Measurements from ENCODE around the gene GPR55.

GPR55 gene

DNA sequence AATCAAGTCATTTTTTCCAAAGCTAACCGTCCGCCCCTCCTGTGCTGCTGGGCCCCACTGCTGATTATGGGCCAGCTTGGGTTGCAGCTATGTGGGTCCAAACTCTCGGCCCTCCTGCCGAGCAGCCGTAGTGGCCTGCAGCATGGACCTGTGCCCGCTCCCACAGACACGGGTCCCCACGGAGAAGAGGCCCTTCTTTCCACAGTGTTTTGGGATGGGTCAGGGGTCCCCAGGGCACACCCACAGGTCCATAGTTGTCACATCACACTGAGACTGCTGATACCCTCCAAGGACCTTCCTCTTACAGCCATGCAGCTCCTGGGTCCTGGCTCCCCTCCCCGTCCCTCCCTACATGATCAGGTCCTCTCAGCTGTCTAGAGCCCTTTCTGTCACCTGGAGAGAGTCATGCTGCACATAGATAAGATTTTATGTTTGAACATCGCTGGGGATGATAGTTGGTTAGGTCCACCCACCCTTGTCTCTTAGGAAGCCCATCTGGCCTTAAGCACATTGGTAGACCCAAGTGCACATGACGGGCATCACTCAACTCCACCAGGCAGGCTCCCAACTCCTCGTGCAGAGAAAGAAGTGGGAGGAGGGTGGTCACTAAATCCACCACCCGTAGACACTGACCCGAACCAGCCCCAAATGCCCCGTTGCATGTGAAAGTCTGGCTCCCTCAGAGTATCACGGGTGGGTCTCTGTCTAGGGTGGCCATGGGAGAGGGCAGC, 17.5 kb downstream of the GPR55 start:
- peaks cover 21% of the 10 kb centered on the region for H3K4me1 Mint-ChIP-seq (ENCODE audit: low read depth)
- no peak overlapping the region for H3K27ac Mint-ChIP-seq
- no peaks in the 10 kb centered on the region for H3K9me3 Mint-ChIP-seq
- no peak overlapping the region for H3K4me3 Mint-ChIP-seq
- peaks cover 71% of the 10 kb centered on the region for H3K27me3 Mint-ChIP-seq (ENCODE audit: low read depth)
- no peaks in the 10 kb centered on the region for H3K36me3 Mint-ChIP-seq (ENCODE audit: low read depth)

DNA sequence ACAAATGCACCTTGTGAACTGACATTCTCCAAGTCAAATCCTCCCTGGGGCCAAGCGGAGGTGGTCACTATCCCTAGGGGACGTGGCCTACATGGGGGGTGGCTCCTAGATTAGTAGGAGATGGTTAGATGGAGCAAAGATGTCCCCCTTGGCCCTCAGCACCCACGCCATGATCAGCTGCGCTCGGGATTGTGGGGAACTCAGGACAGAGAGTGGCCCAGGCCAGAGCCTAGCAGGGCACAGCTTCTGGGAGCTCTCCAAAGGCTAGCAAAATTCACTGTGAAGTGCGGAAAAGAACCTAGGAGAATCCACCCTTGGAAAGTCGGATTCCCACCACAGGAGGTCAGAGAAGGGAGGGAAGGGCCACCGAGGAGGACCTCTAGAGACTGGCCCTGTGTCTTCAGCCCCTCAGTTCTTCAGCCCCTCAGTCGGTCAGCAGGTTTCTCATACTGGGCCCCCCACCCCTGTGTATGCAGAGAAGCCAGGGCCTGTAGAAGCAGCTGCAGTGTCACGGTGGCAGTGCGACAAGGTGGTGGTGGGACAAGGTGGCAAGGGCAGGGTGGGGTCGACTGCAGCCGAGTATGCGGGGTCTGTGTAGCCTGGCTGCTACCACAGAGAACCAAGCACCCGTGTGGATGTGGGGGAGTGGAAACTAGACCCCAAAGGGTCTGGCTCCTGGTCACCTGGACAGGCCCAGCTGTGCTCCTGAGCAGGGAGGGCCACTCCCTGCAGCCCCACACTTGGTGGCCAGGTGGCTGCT, 18.4 kb downstream of the GPR55 start:
- H3K9me3 Mint-ChIP-seq = no peaks in the 10 kb centered on the region
- H3K36me3 Mint-ChIP-seq (ENCODE audit: low read depth) = no peaks in the 10 kb centered on the region
- no peak overlapping the region for H3K27ac Mint-ChIP-seq
- H3K4me3 Mint-ChIP-seq = no peak overlapping the region
- H3K4me1 Mint-ChIP-seq (ENCODE audit: low read depth) = peaks cover 21% of the 10 kb centered on the region
- peaks cover 70% of the 10 kb centered on the region for H3K27me3 Mint-ChIP-seq (ENCODE audit: low read depth)

DNA sequence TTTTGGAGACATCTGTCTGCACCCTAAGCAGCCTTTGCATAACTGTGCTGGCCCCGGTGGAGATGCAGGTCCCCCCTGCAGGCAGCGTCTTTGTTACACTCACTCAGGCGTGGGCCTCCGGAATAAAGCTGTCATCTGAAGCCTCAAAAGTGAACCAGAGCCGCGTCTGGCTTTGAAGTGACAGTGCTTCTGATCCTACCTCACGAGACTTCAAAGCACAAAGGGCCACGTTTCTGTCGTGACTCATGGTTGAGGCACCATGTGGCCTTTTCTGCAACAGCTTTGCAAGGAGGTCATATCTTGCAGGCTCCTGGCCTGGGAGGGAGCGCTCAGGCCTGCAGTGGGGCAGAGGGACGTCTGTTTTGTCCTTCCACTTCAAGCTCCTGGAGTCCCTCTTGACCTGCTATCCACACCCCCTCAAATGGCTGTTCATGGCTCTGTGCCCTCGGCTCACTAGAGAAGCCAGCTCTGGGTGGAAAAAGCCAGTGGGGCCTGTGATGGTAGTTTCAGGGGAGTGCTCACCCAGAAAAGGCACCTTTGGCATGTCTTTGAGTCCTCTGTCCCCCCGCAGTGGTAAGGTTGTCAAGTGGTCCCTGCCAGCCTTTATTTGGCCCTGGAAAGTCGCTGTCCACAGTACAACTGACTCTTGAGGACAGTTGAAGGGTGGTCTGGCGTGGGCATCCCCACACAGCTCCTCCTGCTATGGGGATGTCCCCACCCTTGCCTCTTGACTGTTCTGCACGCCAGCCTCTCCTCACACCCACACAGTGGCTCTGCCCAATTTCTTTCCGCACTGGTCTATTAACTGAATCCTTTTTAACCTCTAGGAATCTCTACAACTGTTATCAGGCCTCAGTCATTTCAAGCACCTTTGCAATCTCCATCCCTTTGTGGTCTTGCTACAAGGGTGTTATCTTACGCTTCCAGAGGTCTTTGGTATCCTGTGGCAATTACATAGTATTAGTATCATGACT, 19.3 kb downstream of the GPR55 start:
- Mint-ChIP-seq H3K4me3 (no peak overlapping the region), H3K36me3 (ENCODE audit: low read depth) (no peaks in the 10 kb centered on the region), H3K27me3 (ENCODE audit: low read depth) (peaks cover 61% of the 10 kb centered on the region), H3K9me3 (no peaks in the 10 kb centered on the region), H3K27ac (no peak overlapping the region), H3K4me1 (ENCODE audit: low read depth) (peaks cover 19% of the 10 kb centered on the region)

DNA sequence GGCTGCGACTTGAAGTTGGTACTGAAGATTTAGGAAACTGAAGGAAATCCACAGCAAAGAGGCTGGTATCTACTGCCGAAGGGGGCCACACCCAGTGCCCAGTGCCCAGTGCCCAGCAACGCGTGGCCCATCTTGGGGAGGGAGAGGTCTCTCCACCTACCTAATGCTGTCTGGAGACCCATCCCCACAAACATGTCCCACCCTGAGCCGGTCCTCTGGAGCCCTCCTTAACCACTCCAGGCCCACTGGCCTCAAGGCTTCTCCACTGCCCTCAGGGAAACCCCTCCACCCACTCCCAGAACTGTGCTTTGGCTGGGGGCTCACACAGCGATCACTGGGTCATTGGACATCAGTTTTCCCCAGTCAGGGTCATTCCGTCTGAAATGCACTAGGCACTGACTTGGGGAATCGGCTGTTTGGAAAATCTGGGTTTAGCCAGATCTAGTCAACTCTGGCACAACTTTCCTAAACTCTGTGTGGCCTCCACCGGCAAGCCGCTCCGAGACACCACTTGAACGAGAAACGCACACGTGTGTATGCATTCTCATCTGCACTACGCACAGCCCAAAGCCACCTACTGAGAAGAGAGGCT, 20.1 kb downstream of the GPR55 start:
- H3K9me3 Mint-ChIP-seq = no peaks in the 10 kb centered on the region
- H3K4me3 Mint-ChIP-seq = no peak overlapping the region
- peaks cover 18% of the 10 kb centered on the region for H3K4me1 Mint-ChIP-seq (ENCODE audit: low read depth)
- H3K27me3 Mint-ChIP-seq (ENCODE audit: low read depth) = peaks cover 59% of the 10 kb centered on the region
- H3K27ac Mint-ChIP-seq = no peak overlapping the region
- no peaks in the 10 kb centered on the region for H3K36me3 Mint-ChIP-seq (ENCODE audit: low read depth)

DNA sequence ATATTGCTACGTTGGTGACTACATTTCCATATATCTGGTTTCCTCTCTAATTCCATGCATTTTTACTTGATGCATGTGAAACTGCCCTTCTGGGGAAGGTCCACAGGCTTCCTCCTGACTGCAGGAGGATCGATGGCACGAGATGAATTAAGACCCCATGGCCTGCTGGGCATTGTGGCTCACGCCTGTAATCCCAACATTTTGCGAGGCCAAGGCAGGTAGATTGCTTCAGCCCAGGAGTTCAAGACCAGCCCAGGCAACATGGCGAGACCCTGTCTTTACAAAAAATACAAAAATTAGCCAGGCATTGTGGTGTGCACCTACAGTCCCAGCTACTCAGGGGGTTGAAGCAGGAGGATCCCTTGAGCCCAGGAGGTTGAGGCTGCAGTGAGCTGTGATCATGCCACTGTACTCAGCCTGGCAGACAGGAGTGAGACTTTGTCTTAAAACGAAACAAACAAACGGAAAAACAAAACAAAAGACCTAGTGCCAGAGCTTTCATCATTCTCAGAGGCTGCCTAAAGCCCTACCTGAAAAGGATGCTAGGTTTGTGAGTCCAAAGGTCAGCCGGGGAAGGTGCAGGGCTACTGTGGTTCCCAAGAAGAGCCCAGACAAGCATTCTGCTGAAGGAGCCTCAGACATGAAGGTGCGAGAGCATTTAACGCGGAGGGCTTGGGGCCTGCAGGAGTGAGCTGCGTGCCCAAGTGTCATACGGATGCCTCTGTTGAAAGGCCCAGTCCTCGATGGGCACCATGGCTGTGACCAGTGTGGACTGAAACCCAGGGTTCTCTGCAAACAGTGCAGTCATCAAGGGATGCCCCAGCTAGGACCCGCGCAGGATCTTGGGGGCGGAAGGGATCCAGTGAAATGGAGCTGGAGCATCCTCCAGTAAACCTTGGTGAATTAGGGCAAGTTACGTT, 21.6 kb downstream of the GPR55 start:
- H3K27ac Mint-ChIP-seq = no peak overlapping the region
- no peak overlapping the region for H3K4me3 Mint-ChIP-seq
- H3K9me3 Mint-ChIP-seq = no peaks in the 10 kb centered on the region
- peaks cover 52% of the 10 kb centered on the region for H3K27me3 Mint-ChIP-seq (ENCODE audit: low read depth)
- no peaks in the 10 kb centered on the region for H3K36me3 Mint-ChIP-seq (ENCODE audit: low read depth)
- peaks cover 7% of the 10 kb centered on the region for H3K4me1 Mint-ChIP-seq (ENCODE audit: low read depth)

DNA sequence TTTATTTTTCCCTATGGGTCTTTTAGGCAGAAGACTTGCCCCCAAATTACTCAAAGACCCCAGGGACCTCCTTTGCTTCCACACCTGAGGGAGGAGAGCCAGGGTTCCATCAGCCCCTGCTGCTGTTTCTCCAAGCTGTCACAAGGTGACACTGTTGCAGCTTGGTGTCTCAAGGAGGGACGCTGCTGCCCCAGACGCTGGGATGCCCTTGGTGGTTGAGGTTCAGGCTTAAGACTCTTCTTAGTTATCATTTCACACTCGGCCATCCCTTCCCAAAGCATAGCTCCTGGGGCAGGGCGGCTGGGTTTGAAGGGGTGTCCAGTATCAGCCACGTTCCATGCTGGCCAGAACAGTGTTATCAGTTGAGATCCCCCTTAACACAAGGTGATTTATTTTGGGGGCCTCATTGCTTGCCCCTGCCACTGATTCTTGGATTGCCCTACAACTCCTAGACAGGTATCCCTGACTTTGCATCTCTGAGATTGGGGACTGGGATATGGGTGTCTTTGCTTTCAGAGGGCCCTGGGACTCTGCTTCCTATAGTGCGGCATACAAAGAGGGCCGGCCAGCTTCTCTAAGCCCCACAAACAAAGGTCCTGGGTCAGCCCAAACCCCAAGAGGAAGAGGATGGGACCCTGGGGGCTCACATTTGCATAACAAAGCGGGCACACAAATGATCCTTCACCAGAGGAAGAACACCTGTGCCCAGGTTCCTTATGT, 22.7 kb downstream of the GPR55 start:
- Mint-ChIP-seq H3K36me3 (ENCODE audit: low read depth) (no peaks in the 10 kb centered on the region), H3K27me3 (ENCODE audit: low read depth) (peaks cover 52% of the 10 kb centered on the region), H3K4me3 (no peak overlapping the region), H3K9me3 (no peaks in the 10 kb centered on the region), H3K27ac (no peak overlapping the region), H3K4me1 (ENCODE audit: low read depth) (peaks cover 5% of the 10 kb centered on the region)

DNA sequence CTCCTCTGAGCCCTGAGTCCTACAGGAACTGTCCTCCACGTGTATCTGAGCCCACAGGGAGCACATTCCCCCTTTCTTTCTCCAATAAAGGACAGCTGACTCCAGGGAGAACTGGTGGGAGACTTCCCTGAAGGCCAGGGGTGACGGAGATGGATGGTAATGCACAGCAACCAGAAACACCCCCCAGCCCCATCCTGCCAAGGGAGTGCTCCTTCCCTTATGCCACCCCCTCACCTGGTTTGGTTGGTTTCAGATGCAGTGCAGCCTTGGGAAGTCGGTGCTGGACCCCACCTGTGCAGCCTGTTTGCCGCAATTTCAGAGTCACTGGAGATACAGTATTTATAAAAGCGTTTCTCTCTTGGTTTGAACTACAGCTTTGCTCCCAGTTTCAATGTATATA, 24.0 kb downstream of the GPR55 start:
- no peaks in the 10 kb centered on the region for H3K36me3 Mint-ChIP-seq (ENCODE audit: low read depth)
- H3K27ac Mint-ChIP-seq = no peak overlapping the region
- no peak overlapping the region for H3K4me3 Mint-ChIP-seq
- H3K4me1 Mint-ChIP-seq (ENCODE audit: low read depth) = peaks cover 5% of the 10 kb centered on the region
- H3K9me3 Mint-ChIP-seq = no peaks in the 10 kb centered on the region
- peaks cover 54% of the 10 kb centered on the region for H3K27me3 Mint-ChIP-seq (ENCODE audit: low read depth)

DNA sequence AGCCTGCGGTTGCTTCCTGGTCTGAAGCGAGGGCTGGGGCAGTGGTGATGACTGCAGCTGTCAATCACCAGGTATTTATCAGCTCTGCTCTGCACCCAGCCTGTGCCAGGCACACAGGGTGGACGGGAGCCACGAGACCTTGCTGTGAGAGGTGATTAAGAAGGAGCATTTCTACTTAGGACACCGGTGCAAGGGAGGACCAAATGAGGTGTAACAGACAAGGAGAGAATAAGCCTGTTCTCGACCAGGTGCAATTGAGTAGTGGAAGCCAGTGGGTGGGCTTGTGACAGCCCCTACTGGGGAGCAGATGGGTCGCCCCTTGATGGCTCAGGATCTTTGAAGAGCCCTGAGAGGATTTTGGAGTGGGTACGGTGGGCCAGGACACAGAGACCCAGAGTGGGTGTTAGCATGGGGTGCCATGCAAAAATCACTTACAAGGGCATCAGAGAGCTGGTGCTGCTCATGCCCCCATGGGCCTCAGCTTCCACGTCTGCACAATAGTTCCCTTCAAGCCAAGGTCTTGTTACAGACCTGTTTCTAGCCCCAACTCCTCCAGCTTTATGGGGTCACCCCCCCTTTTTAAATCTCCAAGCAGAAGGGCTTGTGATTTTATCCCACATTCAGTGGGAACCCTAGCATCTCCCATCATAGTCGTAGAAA, 24.6 kb downstream of the GPR55 start:
- peaks cover 3% of the 10 kb centered on the region for H3K4me1 Mint-ChIP-seq (ENCODE audit: low read depth)
- no peak overlapping the region for H3K4me3 Mint-ChIP-seq
- no peak overlapping the region for H3K27ac Mint-ChIP-seq
- H3K9me3 Mint-ChIP-seq = no peaks in the 10 kb centered on the region
- no peaks in the 10 kb centered on the region for H3K36me3 Mint-ChIP-seq (ENCODE audit: low read depth)
- peaks cover 49% of the 10 kb centered on the region for H3K27me3 Mint-ChIP-seq (ENCODE audit: low read depth)

DNA sequence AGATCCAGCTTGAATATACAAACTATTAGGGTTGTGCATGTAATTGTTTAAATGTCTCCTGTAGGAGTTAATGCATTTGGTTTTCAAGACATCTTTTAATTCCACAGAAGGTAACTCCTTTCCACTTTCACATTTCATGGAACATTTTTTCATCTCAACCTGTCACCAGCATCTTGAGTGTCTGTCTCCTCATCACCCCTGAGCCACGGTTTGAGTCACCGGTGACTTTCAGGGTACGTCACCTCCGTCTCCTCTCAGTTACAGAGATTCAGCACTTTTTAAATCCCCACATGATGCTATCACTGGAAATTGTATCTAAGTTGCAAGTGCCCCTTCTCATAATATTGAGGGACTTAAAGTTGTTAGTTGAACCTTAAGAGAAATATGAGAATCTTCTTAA, 25.3 kb downstream of the GPR55 start:
- H3K4me3 Mint-ChIP-seq = no peak overlapping the region
- no peaks in the 10 kb centered on the region for H3K36me3 Mint-ChIP-seq (ENCODE audit: low read depth)
- peaks cover 44% of the 10 kb centered on the region for H3K27me3 Mint-ChIP-seq (ENCODE audit: low read depth)
- H3K4me1 Mint-ChIP-seq (ENCODE audit: low read depth) = no peaks in the 10 kb centered on the region
- H3K27ac Mint-ChIP-seq = no peak overlapping the region
- no peaks in the 10 kb centered on the region for H3K9me3 Mint-ChIP-seq

DNA sequence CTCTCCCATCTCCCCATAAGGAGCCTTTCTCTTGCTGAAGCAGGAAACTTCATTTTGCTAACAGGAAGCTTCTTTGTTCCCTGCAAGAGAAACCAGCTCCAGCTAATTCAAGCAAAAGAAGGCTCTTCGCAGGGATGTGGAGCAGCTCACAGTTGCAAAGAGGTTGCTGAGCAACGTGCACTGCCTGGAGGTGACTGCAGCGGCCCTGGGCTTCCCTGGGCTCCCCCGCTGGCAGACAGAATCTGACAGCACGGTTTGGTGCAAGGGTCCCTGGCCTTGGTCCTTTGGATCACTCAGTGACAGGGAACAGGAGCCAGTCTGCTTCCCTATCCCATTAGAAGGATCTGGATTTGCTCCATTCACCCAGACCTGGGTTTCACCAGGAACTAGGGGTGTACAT, 25.8 kb downstream of the GPR55 start:
- H3K36me3 Mint-ChIP-seq (ENCODE audit: low read depth) = no peaks in the 10 kb centered on the region
- peaks cover 39% of the 10 kb centered on the region for H3K27me3 Mint-ChIP-seq (ENCODE audit: low read depth)
- no peaks in the 10 kb centered on the region for H3K9me3 Mint-ChIP-seq
- H3K4me3 Mint-ChIP-seq = no peak overlapping the region
- H3K4me1 Mint-ChIP-seq (ENCODE audit: low read depth) = peaks cover 2% of the 10 kb centered on the region
- no peak overlapping the region for H3K27ac Mint-ChIP-seq

DNA sequence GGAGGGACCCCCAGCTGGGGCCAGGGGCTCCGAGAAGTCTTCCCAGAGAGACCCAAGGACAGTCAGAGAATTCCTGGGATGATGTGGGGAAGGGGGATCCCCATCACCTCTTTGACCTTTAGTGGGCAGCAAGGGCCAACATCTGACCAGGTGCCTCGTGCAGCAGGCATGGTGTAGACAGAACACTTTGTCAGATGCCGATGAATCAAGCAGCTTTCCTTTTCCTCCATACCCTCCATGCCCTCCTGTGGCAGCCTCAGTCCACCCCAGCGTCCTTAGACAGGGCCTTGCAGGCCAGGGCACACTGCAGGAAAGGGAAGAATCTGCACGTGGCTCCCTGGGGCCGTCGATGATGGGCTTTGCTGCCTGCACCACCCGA, 26.3 kb downstream of the GPR55 start:
- Mint-ChIP-seq H3K9me3 (no peaks in the 10 kb centered on the region), H3K36me3 (ENCODE audit: low read depth) (no peaks in the 10 kb centered on the region), H3K4me1 (ENCODE audit: low read depth) (peaks cover 2% of the 10 kb centered on the region), H3K27ac (no peak overlapping the region), H3K4me3 (no peak overlapping the region), H3K27me3 (ENCODE audit: low read depth) (peaks cover 33% of the 10 kb centered on the region)

DNA sequence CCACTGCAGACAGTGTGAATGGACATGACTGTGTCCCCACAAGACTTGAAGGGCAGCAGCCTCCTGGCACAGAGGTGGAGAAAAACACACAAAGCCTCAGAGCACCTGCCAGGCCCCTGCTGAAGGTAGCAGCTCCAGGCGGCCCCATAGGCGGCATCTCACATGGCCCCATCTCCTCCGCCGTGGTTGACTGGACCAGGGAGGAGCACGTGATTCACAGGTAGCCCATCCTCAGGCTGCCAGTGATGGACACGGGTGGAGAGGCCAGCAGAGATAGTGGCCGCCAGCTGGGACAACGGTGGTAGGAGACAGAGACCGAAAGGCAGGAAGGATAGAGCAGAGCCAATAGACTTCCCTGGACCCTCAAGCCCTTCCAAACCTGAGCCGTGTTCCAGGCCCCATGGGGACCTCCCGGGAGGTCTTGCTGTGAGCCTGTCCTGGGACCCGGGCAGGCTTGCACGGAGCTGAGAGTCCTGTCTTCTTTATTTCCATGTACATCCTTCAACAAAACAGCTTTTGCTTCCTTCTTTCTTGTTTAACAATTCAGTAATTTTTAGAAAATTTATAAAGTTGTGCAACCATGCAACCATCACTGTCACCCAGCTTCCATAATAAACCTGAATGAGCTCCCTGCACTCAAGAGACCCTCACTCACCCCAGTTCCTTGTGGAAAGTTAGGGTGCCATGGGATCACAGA, 26.9 kb downstream of the GPR55 start:
- H3K27me3 Mint-ChIP-seq (ENCODE audit: low read depth) = peaks cover 28% of the 10 kb centered on the region
- H3K27ac Mint-ChIP-seq = no peak overlapping the region
- no peak overlapping the region for H3K4me3 Mint-ChIP-seq
- H3K9me3 Mint-ChIP-seq = no peaks in the 10 kb centered on the region
- no peaks in the 10 kb centered on the region for H3K36me3 Mint-ChIP-seq (ENCODE audit: low read depth)
- peaks cover 2% of the 10 kb centered on the region for H3K4me1 Mint-ChIP-seq (ENCODE audit: low read depth)

All from T-helper 1 cell treated with Interleukin-12 subunit alpha and Interleukin-12 subunit beta and Interleukin-4 antibody, amounts not matched to agents 30 μg/mL and 1 μg/mL, for 36 hours (primary cell).